Heart left ventricle (tissue), 16 donors: ENCODE results near the gene KCNJ6. TPM values are rescaled to one million over a fixed set of nuclear protein-coding genes. Genes with fewer than 3 reads are reported as not detected.

Experiments used
- ATAC-seq, 4 donors: fragments of 200-7000 bp; cut with Tn5 transposase; one replicate each; pipeline ENCODE4 v1.9.1; 2020 to 2022; ENCODE audit warnings: moderate library complexity in 4 of 4, mild to moderate bottlenecking in 3 of 4, moderate number of reproducible peaks in 1 of 4
- DNase-seq, 5 donors: peaks; one replicate each; pipeline ENCODE4 v3.0.0-alpha.2; 2020
- H3K27ac ChIP-seq, 12 donors: fragments of 200-600 bp; sonication (generic) in 4 of 12; one replicate each; pipeline versions ENCODE4 v1.5.0 to v1.8.0; 2016 to 2022; ENCODE audit warnings: mild to moderate bottlenecking in 2 of 12
- H3K27me3 ChIP-seq, 9 donors: fragments of 200-600 bp; sonication (generic) in 2 of 9; one replicate each; pipeline versions ENCODE4 v1.5.1 to v1.8.0; 2016 to 2022; ENCODE audit warnings: mild to moderate bottlenecking in 3 of 9
- H3K36me3 ChIP-seq, 9 donors: fragments of 200-600 bp; sonication (generic) in 2 of 9; one replicate each; pipeline versions ENCODE4 v1.5.0 to v1.8.0; 2018 to 2022; ENCODE audit warnings: mild to moderate bottlenecking in 2 of 9
- H3K4me1 ChIP-seq, 12 donors: fragments of 200-600 bp; sonication (generic) in 4 of 12; one replicate each; pipeline versions ENCODE4 v1.5.0 to v1.8.0; 2016 to 2022; ENCODE audit warnings: mild to moderate bottlenecking in 3 of 12
- H3K4me3 ChIP-seq, 12 donors: fragments of 200-600 bp; sonication (generic) in 4 of 12; one replicate each; pipeline versions ENCODE4 v1.5.0 to v1.8.0; 2017 to 2022; ENCODE audit warnings: mild to moderate bottlenecking in 9 of 12, moderate library complexity in 4 of 12
- H3K9me3 ChIP-seq, 12 donors: fragments of 200-600 bp; sonication (generic) in 4 of 12; one replicate each; pipeline versions ENCODE4 v1.5.0 to v1.8.0; 2016 to 2022; ENCODE audit warnings: mild to moderate bottlenecking in 1 of 12
- CTCF ChIP-seq, 12 donors: fragments of 200-600 bp; sonication (generic) in 4 of 12; IDR thresholded peaks; one replicate each; pipeline versions ENCODE4 v1.5.0 to v1.8.0; 2018 to 2022; ENCODE audit warnings: antibody characterized with exemption in 12 of 12, mild to moderate bottlenecking in 5 of 12
- POLR2A ChIP-seq, 2 donors: fragments of 450-650 bp; IDR thresholded peaks; one replicate each; pipeline ENCODE4 v1.6.1; 2017; ENCODE audit warnings: antibody characterized with exemption in 2 of 2, mild to moderate bottlenecking in 2 of 2, moderate library complexity in 2 of 2
- WGBS, 4 donors: extraction: QIAGEN DNeasy Blood & Tissue Kit in 2 of 4; methylation state at CpG; one replicate each; pipeline versions ENCODE4 v1.1.5 to v1.1.7; 2013 to 2018; 5-methylcytosine and 5-hydroxymethylcytosine counted together
- intact Hi-C, 10 donors: fragments of 100-400 bp; cut with DNase I; formaldehyde crosslinking; loops; one replicate each; pipeline versions ENCODE4 v1.11.1 to v1.14.2; 2022
- polyA plus RNA-seq, 2 donors: library from polyadenylated mRNA; stranded (reverse); fragments of 200-250 nt; gene quantifications; one replicate each; pipeline ENCODE4 v1.2.3, GENCODE V29; 2013
- total RNA-seq, 9 donors: library from RNA; depleted of rRNA in 2 of 9; stranded (reverse); fragments of >200 nt in 2 of 9; fragmentation: NEBNext Ultra II Directional in 3 of 9; extraction: Animal tissue kit (Norgen Biotek cat#: 25700) in 3 of 9; gene quantifications; one replicate each; pipeline versions ENCODE4 v1.1.0 to v1.2.4, GENCODE V29; 2016 to 2023
- donor health status: ischemic (EF 13 %, LVEDD 7.1; RV severe dilation, severe dysfunction).
- donor health status: healthy with polysubstance abuse.
- donor health status: DM: no; HTN: yes; CAD: no.
- donor health status: DM: no; HTN: no; CAD: no.
- donor health status: ischemic (EF 25% LVEDD 6.9; RV normal size, moderate dysfunction).
- donor health status: ischemic (EF 25% LVEDD 5.7; RV mildly dilated, moderate dysfunction).
- donor health status: healthy.
- donor health status: DM: yes; HTN: yes; CAD: no.
- donor health status: ischemic (EF 35%, LVEDD 5.7; RV mildly dilated, moderate dysfunction).
- donor health status: nonischemic (EF 11% LVEDD 7.7; RV severe dilation, severe dysfunction).
- donor health status: DM: yes; HTN: yes; CAD: no.
- donor health status: PGD.
- donor health status: ischemic (EF 29% LVEDD 5.4; RV normal size, mild dysfunction).
- donor health status: nonischemic (EF 23%, LVEDD 6.1; RV moderate dilation, normal function).

Gene KCNJ6
- total and polyA plus RNA-seq, 11 donors = not detected

GRCh38 chr21:37792046-37792445, 124.2 kb downstream of the KCNJ6 start:
- whole genome bisulfite sequencing, 4 donors = 78 to 85% (median 83%) methylated on average over 3 of the region's 3 CpGs

GRCh38 chr21:37790905-37791304, 125.4 kb downstream of the KCNJ6 start:
- WGBS, 4 donors = 51 to 69% (median 59%) methylated on average over 5 of the region's 5 CpGs
- Histone ChIP-seq H3K4me3 (no peak overlapping the region), H3K4me1 (no peaks in the 10 kb centered on the region), H3K27ac (no peak overlapping the region), H3K9me3 (peaks cover 0 to 12% (median 0%) of the 10 kb centered on the region in 12 donors), H3K27me3 (no peaks in the 10 kb centered on the region), H3K36me3 (no peaks in the 10 kb centered on the region)
- DNase-seq (no peak), ATAC-seq (peak in 1 of 4 donors; percentile 42)
- no peak for TF ChIP-seq POLR2A (IDR thresholded peaks at IDR 0.05)
- TF ChIP-seq CTCF (IDR thresholded peaks at IDR 0.05) = no peak
- intact Hi-C loops = no loop called here

More at GRCh38 chr21:37792046-37792445, 124.2 kb downstream of the KCNJ6 start:
- no peak for TF ChIP-seq CTCF (IDR thresholded peaks at IDR 0.05)
- TF ChIP-seq POLR2A (IDR thresholded peaks at IDR 0.05) = no peak
- no peak for ATAC-seq
- Histone ChIP-seq H3K27ac (no peak overlapping the region), H3K36me3 (no peaks in the 10 kb centered on the region), H3K27me3 (no peaks in the 10 kb centered on the region), H3K9me3 (peaks cover 0 to 12% (median 0%) of the 10 kb centered on the region in 12 donors), H3K4me1 (no peaks in the 10 kb centered on the region), H3K4me3 (no peak overlapping the region)
- DNase-seq = no peak
- intact Hi-C loops = no loop called here

GRCh38 chr21:37788503-37788902, 127.8 kb downstream of the KCNJ6 start:
- H3K36me3 ChIP-seq = no peaks in the 10 kb centered on the region
- H3K4me3 ChIP-seq = no peak overlapping the region
- no peak overlapping the region for H3K27ac ChIP-seq
- no peak for TF ChIP-seq POLR2A (IDR thresholded peaks at IDR 0.05)
- no peak for TF ChIP-seq CTCF (IDR thresholded peaks at IDR 0.05)
- H3K4me1 ChIP-seq = no peaks in the 10 kb centered on the region
- no peak for ATAC-seq
- intact Hi-C loops = no loop called here
- H3K9me3 ChIP-seq = peaks cover 0 to 12% (median 0%) of the 10 kb centered on the region in 12 donors
- no peaks in the 10 kb centered on the region for H3K27me3 ChIP-seq
- 67 to 84% (median 81%) methylated on average over 4 of the region's 4 CpGs for WGBS, 4 donors
- no peak for DNase-seq

- Histone ChIP-seq H3K27ac (no peak overlapping the region), H3K4me1 (no peaks in the 10 kb centered on the region), H3K9me3 (peaks cover 0 to 12% (median 0%) of the 10 kb centered on the region in 12 donors), H3K36me3 (no peaks in the 10 kb centered on the region), H3K27me3 (no peaks in the 10 kb centered on the region), H3K4me3 (no peak overlapping the region)
- TF ChIP-seq CTCF (IDR thresholded peaks at IDR 0.05) (no peak), POLR2A (IDR thresholded peaks at IDR 0.05) (no peak)
- WGBS, 4 donors = 58 to 85% (median 76%) methylated on average over 1 of the region's 1 CpG
- intact Hi-C loops = no loop called here
- DNase-seq (no peak), ATAC-seq (no peak)
These were observed 128.8 kb downstream of the KCNJ6 start for GRCh38 chr21:37787456-37787855.
